A673 (cell line): ENCODE data around the gene SYP. TPM values are rescaled to one million over a fixed set of nuclear protein-coding genes. Genes with fewer than 3 reads are reported as not detected.

ENCODE experiments used
- BruUV-seq: library from RNA; stranded (reverse); fragments of 400-500 nt; replicated peaks from 2 replicates; lab custom pipeline; 2021; lab: Mats Ljungman, UMichigan
- CTCF ChIA-PET: fragments of 300-600 bp; sonication (Branson Sonifier 250); formaldehyde crosslinking; loops from one replicate; lab custom pipeline; 2022; ENCODE audit warnings: antibody characterized with exemption; lab: Charles Lee
- POLR2A ChIA-PET: fragments of 300-600 bp; sonication (Branson Sonifier 250); formaldehyde crosslinking; loops from one replicate; lab custom pipeline; 2022; ENCODE audit warnings: antibody characterized with exemption; ENCODE audit not compliant: low non-redundant PET; lab: Charles Lee
- DNase-seq: peaks from one replicate; pipeline ENCODE4 v3.0.0-alpha.2; 2015; ENCODE audit warnings: low spot score
- H3K27ac ChIP-seq: fragments of 200-600 bp; sonication (generic); 2 replicates; pipeline ENCODE4 v1.5.1; 2016; ENCODE audit warnings: mixed run types, low read depth, mild to moderate bottlenecking, mixed read lengths, antibody characterized with exemption, low read length; ENCODE audit not compliant: poor library complexity, severe bottlenecking
- H3K27me3 ChIP-seq: fragments of 200-600 bp; sonication (generic); replicated peaks from 2 replicates; pipeline ENCODE4 v1.6.1; 2017; ENCODE audit warnings: mixed run types, low read depth, mild to moderate bottlenecking, mixed read lengths, antibody characterized with exemption, low read length; ENCODE audit not compliant: insufficient read depth, poor library complexity
- H3K36me3 ChIP-seq: fragments of 200-600 bp; sonication (generic); 2 replicates; pipeline ENCODE4 v1.6.1; 2016; ENCODE audit warnings: mixed run types, mild to moderate bottlenecking, mixed read lengths, antibody characterized with exemption, low read length; ENCODE audit not compliant: insufficient read depth, poor library complexity, severe bottlenecking
- H3K4me1 ChIP-seq: fragments of 200-600 bp; sonication (generic); 2 replicates; pipeline ENCODE4 v1.6.1; 2017; ENCODE audit warnings: mixed run types, mild to moderate bottlenecking, mixed read lengths, antibody characterized with exemption, low read length; ENCODE audit not compliant: insufficient read depth, poor library complexity, severe bottlenecking
- H3K4me3 ChIP-seq: fragments of 200-600 bp; sonication (generic); 2 replicates; pipeline ENCODE4 v1.5.1; 2016; ENCODE audit warnings: low read depth, mixed run types, mild to moderate bottlenecking, mixed read lengths, low read length; ENCODE audit not compliant: poor library complexity, severe bottlenecking
- H3K9me3 ChIP-seq: fragments of 200-600 bp; sonication (generic); 2 replicates; pipeline ENCODE4 v1.6.1; 2016; ENCODE audit warnings: mixed run types, low read depth, mild to moderate bottlenecking, mixed read lengths, antibody characterized with exemption, low read length; ENCODE audit not compliant: poor library complexity, severe bottlenecking
- EZH2 ChIP-seq: fragments of 200-600 bp; sonication (generic); IDR thresholded peaks from 2 replicates; pipeline ENCODE4 v1.6.1; 2017; ENCODE audit warnings: borderline replicate concordance, low read depth, mild to moderate bottlenecking, mixed read lengths, antibody characterized with exemption, low read length; ENCODE audit not compliant: poor library complexity, severe bottlenecking
- intact Hi-C: fragments of 100-400 bp; cut with micrococcal nuclease; formaldehyde crosslinking; loops from one replicate; pipeline ENCODE4 v1.10.0; 2022; ENCODE audit not compliant: unreplicated experiment
- total RNA-seq: library from RNA; stranded (reverse); gene quantifications from 2 replicates; pipeline ENCODE4 v1.2.3, GENCODE V29; 2021
- TF ChIP-seq, protein P1 (sequence below): fragments of 300-800, 200-600 bp; sonication (generic); conservative IDR thresholded peaks from 2 replicates; pipeline ENCODE4 v1.5.1; 2017; ENCODE audit warnings: low read depth, mild to moderate bottlenecking, antibody characterized with exemption, low read length, moderate library complexity, mixed read lengths

The SYP gene
- total RNA-seq, 1 experiment from 2014 or later: 14.6 TPM

DNA sequence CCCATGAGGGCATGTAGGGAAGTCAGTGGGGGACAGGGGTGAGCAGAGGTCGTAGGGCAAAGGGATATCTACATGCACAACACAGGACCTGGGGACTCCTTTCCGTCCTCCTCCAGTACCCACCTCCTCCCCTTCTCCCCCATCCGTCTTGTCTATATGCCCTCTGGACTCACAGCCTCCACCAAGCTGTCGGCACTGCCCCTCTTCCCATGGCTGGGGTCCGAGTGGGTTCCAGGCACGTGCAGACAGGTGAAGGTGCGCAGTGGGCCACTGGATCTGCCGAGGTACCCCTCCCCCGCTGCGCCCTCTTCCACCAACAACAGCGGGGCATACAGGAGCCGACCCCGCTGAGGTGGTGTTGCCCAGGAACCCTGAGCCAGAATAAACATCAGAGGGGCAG lies 5.5 kb upstream of the SYP start:
- CTCF ChIA-PET: no interaction called here
- intact Hi-C loops: no loop called here
- no peak overlapping the region for H3K4me3 ChIP-seq
- H3K36me3 ChIP-seq: no peaks in the 10 kb centered on the region
- H3K27ac ChIP-seq: no peak overlapping the region
- POLR2A ChIA-PET: no interaction called here
- no peaks in the 10 kb centered on the region for H3K27me3 ChIP-seq
- BruUV-seq: no TSS peak
- no peaks in the 10 kb centered on the region for H3K4me1 ChIP-seq
- DNase-seq: no peak
- H3K9me3 ChIP-seq: no peaks in the 10 kb centered on the region
- TF ChIP-seq, protein P1, sequence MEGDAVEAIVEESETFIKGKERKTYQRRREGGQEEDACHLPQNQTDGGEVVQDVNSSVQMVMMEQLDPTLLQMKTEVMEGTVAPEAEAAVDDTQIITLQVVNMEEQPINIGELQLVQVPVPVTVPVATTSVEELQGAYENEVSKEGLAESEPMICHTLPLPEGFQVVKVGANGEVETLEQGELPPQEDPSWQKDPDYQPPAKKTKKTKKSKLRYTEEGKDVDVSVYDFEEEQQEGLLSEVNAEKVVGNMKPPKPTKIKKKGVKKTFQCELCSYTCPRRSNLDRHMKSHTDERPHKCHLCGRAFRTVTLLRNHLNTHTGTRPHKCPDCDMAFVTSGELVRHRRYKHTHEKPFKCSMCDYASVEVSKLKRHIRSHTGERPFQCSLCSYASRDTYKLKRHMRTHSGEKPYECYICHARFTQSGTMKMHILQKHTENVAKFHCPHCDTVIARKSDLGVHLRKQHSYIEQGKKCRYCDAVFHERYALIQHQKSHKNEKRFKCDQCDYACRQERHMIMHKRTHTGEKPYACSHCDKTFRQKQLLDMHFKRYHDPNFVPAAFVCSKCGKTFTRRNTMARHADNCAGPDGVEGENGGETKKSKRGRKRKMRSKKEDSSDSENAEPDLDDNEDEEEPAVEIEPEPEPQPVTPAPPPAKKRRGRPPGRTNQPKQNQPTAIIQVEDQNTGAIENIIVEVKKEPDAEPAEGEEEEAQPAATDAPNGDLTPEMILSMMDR: no peak
- TF ChIP-seq EZH2: no peak

- H3K36me3 ChIP-seq: no peaks in the 10 kb centered on the region
- H3K27me3 ChIP-seq: no peaks in the 10 kb centered on the region
- H3K27ac ChIP-seq: no peak overlapping the region
- H3K4me1 ChIP-seq: no peaks in the 10 kb centered on the region
- ChIA-PET CTCF (no interaction called here), POLR2A (no interaction called here)
- BruUV-seq: no TSS peak
- H3K9me3 ChIP-seq: no peaks in the 10 kb centered on the region
- DNase-seq: no peak
- TF ChIP-seq, protein P1: no peak
- no peak for TF ChIP-seq EZH2
- no peak overlapping the region for H3K4me3 ChIP-seq
- intact Hi-C loops: no loop called here
Measured at GRCh38 chrX:49204709-49205108, 4.7 kb upstream of the SYP start.

DNA sequence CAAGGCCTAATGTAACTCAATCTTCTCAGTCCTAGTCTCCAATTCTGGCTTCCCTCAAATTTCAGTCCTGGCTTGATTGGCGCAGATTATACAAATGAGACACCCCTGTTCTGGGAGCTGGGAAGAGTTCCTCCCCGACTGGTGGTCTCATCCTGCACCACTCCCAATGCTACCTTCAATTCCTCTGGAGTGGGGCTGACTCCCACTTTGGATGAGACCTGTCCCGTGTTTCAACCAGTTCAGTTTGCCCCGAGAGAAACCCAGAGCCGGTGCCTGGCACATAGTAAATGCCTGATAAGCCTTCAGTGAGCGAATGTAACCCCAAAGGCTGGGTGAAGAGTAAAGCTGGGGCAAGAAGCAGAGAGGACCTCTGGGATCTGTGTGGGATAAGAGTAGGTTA lies 4.0 kb upstream of the SYP start:
- ChIA-PET POLR2A (no interaction called here), CTCF (no interaction called here)
- Histone ChIP-seq H3K27me3 (no peaks in the 10 kb centered on the region), H3K4me1 (peaks cover under 1% of the 10 kb centered on the region), H3K4me3 (no peak overlapping the region), H3K36me3 (no peaks in the 10 kb centered on the region), H3K27ac (no peak overlapping the region), H3K9me3 (no peaks in the 10 kb centered on the region)
- no peak for DNase-seq
- TF ChIP-seq, protein P1: no peak
- no peak for TF ChIP-seq EZH2
- no TSS peak for BruUV-seq
- intact Hi-C loops: no loop called here
